CD14-positive monocyte (primary cell): ENCODE data around the gene TNFRSF9. TPM values are rescaled to one million over a fixed set of nuclear protein-coding genes. Genes with fewer than 3 reads are reported as not detected.

ENCODE experiments used
- DNase-seq, 3 donors: peaks; one replicate each; pipeline ENCODE4 v3.0.0-alpha.2; 2011 to 2022
- H2AFZ ChIP-seq: 2 replicates; pipeline ENCODE4 v1.6.0; 2012; ENCODE audit warnings: mild to moderate bottlenecking, low read depth, low read length, inconsistent platforms; ENCODE audit not compliant: insufficient read depth, poor library complexity, severe bottlenecking
- H3K27ac ChIP-seq, 2 donors: 1 replicate in 1 of 2; 2 replicates in 1 of 2; pipeline ENCODE4 v1.5.1; 2012 to 2013; ENCODE audit warnings: low read length in 2 of 2, control low read depth in 1 of 2, inconsistent platforms in 1 of 2, low read depth in 1 of 2, mild to moderate bottlenecking in 1 of 2
- H3K27me3 ChIP-seq, 2 donors: one replicate each; pipeline versions ENCODE4 v1.6.0 to v1.6.1; 2011 to 2013; ENCODE audit warnings: low read length in 2 of 2; ENCODE audit not compliant: control insufficient read depth in 2 of 2, insufficient read depth in 2 of 2
- H3K36me3 ChIP-seq, 2 donors: replicated peaks in 1 of 2; 1 replicate in 1 of 2; 2 replicates in 1 of 2; pipeline versions ENCODE4 v1.5.1 to v1.6.1; 2012 to 2013; ENCODE audit warnings: low read length in 2 of 2, control low read depth in 1 of 2, inconsistent platforms in 1 of 2, mild to moderate bottlenecking in 1 of 2; ENCODE audit not compliant: insufficient read depth in 2 of 2, control insufficient read depth in 1 of 2
- H3K4me1 ChIP-seq, 2 donors: 1 replicate in 1 of 2; 2 replicates in 1 of 2; pipeline versions ENCODE4 v1.5.1 to v1.6.1; 2012 to 2013; ENCODE audit warnings: low read length in 2 of 2, control low read depth in 1 of 2, inconsistent platforms in 1 of 2, mild to moderate bottlenecking in 1 of 2, moderate library complexity in 1 of 2; ENCODE audit not compliant: insufficient read depth in 2 of 2, control insufficient read depth in 1 of 2
- H3K4me2 ChIP-seq: replicated peaks from 2 replicates; pipeline ENCODE3; 2012; ENCODE audit warnings: low read length, moderate library complexity, mild to moderate bottlenecking; ENCODE audit not compliant: poor library complexity, severe bottlenecking; ENCODE audit errors: extremely low read depth
- H3K4me3 ChIP-seq, 3 experiments: fragments of 200-600 bp in 1 of 3; sonication (generic) in 1 of 3; replicated peaks in 1 of 3; 1 replicate in 2 of 3; 2 replicates in 1 of 3; pipeline ENCODE4 v1.5.1; 2011 to 2013; ENCODE audit warnings: low read length in 3 of 3, mild to moderate bottlenecking in 3 of 3, control low read depth in 2 of 3, low read depth in 2 of 3, inconsistent platforms in 1 of 3, moderate library complexity in 1 of 3
- H3K79me2 ChIP-seq: 2 replicates; pipeline ENCODE4 v1.6.0; 2012; ENCODE audit warnings: mild to moderate bottlenecking, control low read depth, inconsistent platforms, low read length, moderate library complexity; ENCODE audit not compliant: insufficient read depth
- H3K9ac ChIP-seq: 2 replicates; pipeline ENCODE4 v1.6.0; 2017; ENCODE audit warnings: low read length, mild to moderate bottlenecking; ENCODE audit not compliant: insufficient read depth, poor library complexity, severe bottlenecking
- H3K9me3 ChIP-seq, 2 donors: replicated peaks in 1 of 2; 1 replicate in 1 of 2; 2 replicates in 1 of 2; pipeline versions ENCODE4 v1.5.1 to v1.6.1; 2012 to 2013; ENCODE audit warnings: low read length in 2 of 2, control low read depth in 1 of 2; ENCODE audit not compliant: control insufficient read depth in 1 of 2, insufficient read depth in 1 of 2
- H4K20me1 ChIP-seq: 2 replicates; pipeline ENCODE4 v1.6.0; 2012; ENCODE audit warnings: mild to moderate bottlenecking, low read length, control low read depth, moderate library complexity; ENCODE audit not compliant: insufficient read depth
- H3K27ac Mint-ChIP-seq, 7 donors: one replicate each; pipeline ENCODE4 v1.8.0; 2020; ENCODE audit warnings: mild to moderate bottlenecking in 7 of 7, mixed read lengths in 7 of 7, moderate library complexity in 6 of 7, inconsistent platforms in 2 of 7
- H3K27me3 Mint-ChIP-seq, 3 donors: one replicate each; pipeline ENCODE4 v1.8.0; 2021 to 2022; ENCODE audit warnings: low read depth in 3 of 3, mild to moderate bottlenecking in 3 of 3, mixed read lengths in 3 of 3, moderate library complexity in 3 of 3, inconsistent platforms in 1 of 3
- H3K36me3 Mint-ChIP-seq, 2 donors: one replicate each; pipeline ENCODE4 v1.8.0; 2020; ENCODE audit warnings: mixed read lengths in 2 of 2, inconsistent platforms in 1 of 2, mild to moderate bottlenecking in 1 of 2
- H3K4me1 Mint-ChIP-seq: one replicate; pipeline ENCODE4 v1.8.0; 2020; ENCODE audit warnings: mild to moderate bottlenecking, mixed read lengths
- H3K4me3 Mint-ChIP-seq, 2 donors: one replicate each; pipeline ENCODE4 v1.8.0; 2020; ENCODE audit warnings: mild to moderate bottlenecking in 2 of 2, mixed read lengths in 2 of 2, moderate library complexity in 1 of 2
- H3K9me3 Mint-ChIP-seq, 7 donors: one replicate each; pipeline ENCODE4 v1.8.0; 2020 to 2022; ENCODE audit warnings: mixed read lengths in 7 of 7, mild to moderate bottlenecking in 6 of 7, moderate library complexity in 6 of 7, inconsistent platforms in 2 of 7
- CTCF ChIP-seq: fragments of 200-600 bp; IDR thresholded peaks from one replicate; pipeline ENCODE4 v1.8.0; 2022; ENCODE audit warnings: antibody characterized with exemption, mild to moderate bottlenecking
- WGBS: methylation state at CpG from one replicate; pipeline ENCODE4 v1.1.5; 2013; ENCODE audit warnings: missing lambda C conversion rate; ENCODE audit not compliant: insufficient coverage; 5-methylcytosine and 5-hydroxymethylcytosine counted together
- intact Hi-C, 2 donors: fragments of 100-400 bp; cut with micrococcal nuclease; formaldehyde crosslinking; loops; one replicate each; pipeline versions ENCODE4 v1.15.0 to v1.15.1; 2023
- polyA plus RNA-seq, 3 donors: library from polyadenylated mRNA; depleted of rRNA in 1 of 3; unstranded in 2 of 3; stranded (reverse) in 1 of 3; fragments of 300-500 nt in 2 of 3; fragments of >200 nt in 1 of 3; fragmentation: Illumina TruSeq in 2 of 3; gene quantifications; 1 replicate in 2 of 3; 2 replicates in 1 of 3; pipeline ENCODE4 v1.2.3, GENCODE V29; 2012 to 2021

The TNFRSF9 gene
- polyA plus RNA-seq, 3 donors, result 1.1 to 2.6 (median 2.6) TPM

- Mint-ChIP-seq H3K4me1 (peaks cover 22% of the 10 kb centered on the region), H3K27ac (no peak overlapping the region), H3K9me3 (peaks cover 0 to 2% (median 0%) of the 10 kb centered on the region in 7 donors), H3K27me3 (peaks cover 0 to 3% (median 3%) of the 10 kb centered on the region in 3 donors), H3K4me3 (no peak overlapping the region), H3K36me3 (no peaks in the 10 kb centered on the region)
- no peak for DNase-seq
- Histone ChIP-seq H3K36me3 (no peaks in the 10 kb centered on the region), H3K9me3 (no peaks in the 10 kb centered on the region), H3K4me3 (no peak overlapping the region), H2AFZ (no peak overlapping the region), H3K9ac (no peak overlapping the region), H4K20me1 (no peaks in the 10 kb centered on the region), H3K4me1 (peaks cover 22 to 24% of the 10 kb centered on the region in 2 donors), H3K27ac (no peak overlapping the region), H3K4me2 (no peak overlapping the region), H3K27me3 (no peaks in the 10 kb centered on the region), H3K79me2 (no peaks in the 10 kb centered on the region)
- TF ChIP-seq CTCF, result no peak
- intact Hi-C loops, result no loop called here
- 50% methylated on average over 1 of the region's 5 CpGs for WGBS
Measured at GRCh38 chr1:7948960-7949359, 8.3 kb upstream of the TNFRSF9 start.

- Histone ChIP-seq H3K4me3 (no peak overlapping the region), H3K36me3 (no peaks in the 10 kb centered on the region), H3K4me2 (peak overlapping the region; percentile 68), H4K20me1 (no peaks in the 10 kb centered on the region), H3K79me2 (no peaks in the 10 kb centered on the region), H3K27ac (peak overlapping the region; percentile 87 to 93), H3K9ac (no peak overlapping the region), H2AFZ (no peak overlapping the region), H3K27me3 (no peaks in the 10 kb centered on the region), H3K4me1 (peaks cover 61 to 65% of the 10 kb centered on the region in 2 donors), H3K9me3 (no peaks in the 10 kb centered on the region)
- H3K4me1 Mint-ChIP-seq, result peaks cover 62% of the 10 kb centered on the region
- no peak for TF ChIP-seq CTCF
- no peak overlapping the region for H3K4me3 Mint-ChIP-seq
- peak overlapping the region; percentile 90 to 97 (median 93) for H3K27ac Mint-ChIP-seq
- no peaks in the 10 kb centered on the region for H3K36me3 Mint-ChIP-seq
- WGBS, result 0% methylated on average over 1 of the region's 2 CpGs
- H3K9me3 Mint-ChIP-seq, result peaks cover 0 to 5% (median 0%) of the 10 kb centered on the region in 7 donors
- intact Hi-C loops, result no loop called here
- peak in 1 of 3 donors; percentile 20 for DNase-seq
- H3K27me3 Mint-ChIP-seq, result peaks cover 0 to 2% (median 2%) of the 10 kb centered on the region in 3 donors
Measured at GRCh38 chr1:7943251-7943650, 2.6 kb upstream of the TNFRSF9 start.
